Measurements from ENCODE around the gene SLK.
A peak's percentile ranks its signal among the peaks of the same experiment; 100 is the strongest.

Gene SLK

DNA sequence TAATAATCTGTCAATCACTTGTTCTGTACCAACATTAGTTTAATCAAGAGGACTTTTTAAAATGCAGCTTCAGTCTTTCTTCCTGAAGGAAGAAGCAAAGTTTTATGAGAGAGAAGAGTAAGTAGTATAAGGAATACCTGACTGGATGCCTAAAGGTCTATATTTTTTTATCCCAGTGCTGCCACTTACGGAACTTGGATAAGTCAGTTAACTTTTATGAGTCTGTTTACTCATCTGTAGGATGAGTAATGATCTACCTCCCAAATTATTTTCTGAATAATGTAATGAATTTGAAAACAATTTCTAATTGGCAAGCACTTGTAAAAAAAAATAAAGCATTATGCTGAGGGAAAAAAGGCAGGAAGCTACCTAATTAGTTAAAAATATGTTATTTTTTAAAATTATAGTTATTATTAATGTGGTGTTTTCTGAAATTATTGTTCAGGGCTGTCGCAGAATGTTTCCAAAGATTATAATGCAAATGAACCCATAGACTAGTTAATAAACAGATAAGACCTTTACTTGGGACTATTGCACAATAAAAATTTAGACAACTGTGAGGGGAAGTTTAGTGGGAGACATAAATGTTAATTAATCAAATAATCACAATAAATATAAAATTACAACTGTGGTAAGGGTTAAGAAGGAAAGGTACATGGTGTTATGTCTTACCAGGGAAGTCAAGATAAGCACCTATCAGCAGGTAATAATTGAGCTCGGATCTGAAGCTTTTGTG is 24.6 kb downstream of the SLK start:
- DNase-seq, result no peak

GRCh38 chr10:103995134-103995533 is 28.2 kb downstream of the SLK start:
- DNase-seq, result no peak

- DNase-seq, result no peak
Measured at GRCh38 chr10:103998805-103999204, 31.9 kb downstream of the SLK start.

DNA sequence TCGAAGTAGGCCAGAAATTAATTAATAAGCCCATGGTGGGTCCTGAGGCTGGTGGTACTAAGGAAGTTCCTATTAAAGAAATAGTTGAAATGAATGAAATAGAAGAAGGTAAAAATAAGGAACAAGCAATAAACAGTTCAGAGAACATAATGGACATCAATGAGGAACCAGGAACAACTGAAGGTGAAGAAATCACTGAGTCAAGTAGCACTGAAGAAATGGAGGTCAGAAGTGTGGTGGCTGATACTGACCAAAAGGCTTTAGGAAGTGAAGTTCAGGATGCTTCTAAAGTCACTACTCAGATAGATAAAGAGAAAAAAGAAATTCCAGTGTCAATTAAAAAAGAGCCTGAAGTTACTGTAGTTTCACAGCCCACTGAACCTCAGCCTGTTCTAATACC is 36.0 kb downstream of the SLK start:
- no peak for DNase-seq

DNA sequence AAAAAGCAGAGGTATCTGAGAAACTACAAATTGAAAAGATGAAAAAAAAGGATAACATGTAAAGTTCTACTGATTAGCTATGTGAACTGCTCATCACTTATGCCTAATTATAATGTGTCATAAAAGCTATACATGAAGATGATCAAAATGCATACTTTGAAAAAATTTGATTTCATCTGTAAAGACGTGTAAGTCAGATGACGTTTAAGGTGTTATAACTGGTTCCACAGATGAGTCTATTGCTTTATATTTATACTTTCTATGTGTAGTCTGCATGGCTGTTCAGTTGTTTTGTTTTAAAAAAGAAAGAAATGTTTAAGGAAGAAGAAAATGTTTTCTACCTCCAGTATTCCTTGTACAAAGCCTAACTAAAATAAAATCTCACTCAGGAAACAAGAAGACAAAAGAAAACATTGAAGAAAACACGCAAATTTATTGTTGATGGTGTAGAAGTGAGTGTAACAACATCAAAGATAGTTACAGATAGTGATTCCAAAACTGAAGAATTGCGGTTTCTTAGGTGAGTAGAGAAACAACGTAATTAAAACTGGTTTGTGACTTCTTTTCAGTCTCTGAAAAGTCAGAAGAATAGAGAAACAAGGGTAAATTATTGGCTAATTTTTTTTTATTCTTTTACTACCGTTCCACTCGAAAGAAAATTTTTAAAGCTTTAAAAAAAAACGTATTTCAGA is 38.4 kb downstream of the SLK start:
- no peak for DNase-seq

DNA sequence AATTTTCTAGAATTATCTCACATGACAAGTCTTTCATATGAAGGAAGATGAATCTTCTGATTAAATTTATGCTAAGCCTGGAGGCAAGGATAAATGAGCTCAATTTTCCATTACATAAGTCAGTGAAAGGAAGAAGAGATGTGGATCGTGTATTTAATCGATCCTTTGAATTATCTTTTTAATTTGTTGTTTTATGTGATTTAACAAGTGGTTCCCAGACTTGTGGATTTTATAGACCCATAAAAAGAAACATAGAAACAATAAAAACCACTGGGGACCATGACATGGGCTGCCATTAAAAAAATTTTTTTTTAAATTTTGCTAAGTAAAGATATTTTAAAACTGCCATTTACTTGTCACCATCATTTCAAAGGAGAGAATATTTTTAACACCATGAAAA is 45.0 kb downstream of the SLK start:
- DNase-seq, result no peak

DNA sequence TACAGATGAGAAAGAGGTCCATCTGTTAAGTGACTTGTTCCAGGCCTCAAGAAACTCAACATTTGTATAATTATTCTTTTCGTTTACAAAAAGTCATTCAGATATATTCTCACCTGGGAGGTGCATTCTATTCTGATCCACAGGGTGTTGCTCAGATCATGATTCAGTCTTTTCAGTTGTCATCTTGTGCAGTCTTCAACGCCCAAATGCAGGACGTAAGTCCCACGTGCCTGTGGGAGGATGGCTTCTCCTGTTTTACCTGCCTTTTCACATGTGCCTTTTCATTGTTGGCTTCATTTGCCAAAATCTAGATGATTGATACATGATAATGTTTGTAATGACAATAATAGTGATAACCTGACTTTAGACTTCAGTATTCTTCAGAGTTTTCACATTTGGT is 46.5 kb downstream of the SLK start:
- no peak for DNase-seq

GRCh38 chr10:104014176-104014575 is 47.2 kb downstream of the SLK start:
- no peak for DNase-seq

GRCh38 chr10:104016661-104017060 is 49.7 kb downstream of the SLK start:
- no peak for DNase-seq

DNA sequence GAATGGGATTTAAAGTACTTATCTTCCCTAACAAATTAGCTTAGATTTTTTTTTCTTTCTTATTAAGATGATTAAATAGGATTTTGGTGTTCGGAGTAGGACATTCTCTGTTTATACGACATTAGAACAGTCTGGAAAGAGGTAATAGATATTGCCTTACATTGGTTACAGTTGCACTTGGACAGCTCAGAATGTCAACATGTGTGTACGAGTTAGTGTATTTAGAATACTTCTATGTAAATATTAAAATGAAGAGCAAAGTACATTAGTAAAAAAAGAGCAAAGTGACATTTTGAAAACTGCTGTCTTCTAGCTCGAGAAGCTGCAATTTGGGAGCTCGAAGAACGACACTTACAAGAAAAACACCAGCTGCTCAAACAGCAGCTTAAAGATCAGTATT is 51.5 kb downstream of the SLK start:
- DNase-seq, result no peak

- no peak for DNase-seq
Measured at GRCh38 chr10:104020020-104020419, 53.1 kb downstream of the SLK start.

GRCh38 chr10:104021246-104021645 is 54.3 kb downstream of the SLK start:
- DNase-seq, result no peak

GRCh38 chr10:104022026-104022425 is 55.1 kb downstream of the SLK start:
- DNase-seq, result no peak

DNA sequence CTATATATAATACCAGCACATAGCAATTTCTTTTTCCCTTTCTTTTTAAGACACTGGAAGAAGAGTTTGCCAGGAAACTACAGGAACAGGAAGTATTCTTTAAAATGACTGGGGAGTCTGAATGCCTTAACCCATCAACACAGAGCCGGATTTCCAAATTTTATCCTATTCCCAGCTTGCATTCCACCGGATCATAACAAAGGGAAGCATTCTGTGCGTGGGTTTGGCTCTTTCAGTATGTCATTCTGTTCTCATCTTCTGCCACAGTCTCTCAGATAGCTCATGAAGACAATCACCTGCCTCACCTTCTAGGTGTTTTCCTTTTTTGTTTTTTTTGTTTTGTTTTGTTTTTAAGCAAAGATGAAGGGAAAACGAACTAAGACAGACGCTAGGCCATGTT is 58.6 kb downstream of the SLK start:
- no peak for DNase-seq

- no peak for DNase-seq
Measured at GRCh38 chr10:104026762-104027161, 59.8 kb downstream of the SLK start.

DNA sequence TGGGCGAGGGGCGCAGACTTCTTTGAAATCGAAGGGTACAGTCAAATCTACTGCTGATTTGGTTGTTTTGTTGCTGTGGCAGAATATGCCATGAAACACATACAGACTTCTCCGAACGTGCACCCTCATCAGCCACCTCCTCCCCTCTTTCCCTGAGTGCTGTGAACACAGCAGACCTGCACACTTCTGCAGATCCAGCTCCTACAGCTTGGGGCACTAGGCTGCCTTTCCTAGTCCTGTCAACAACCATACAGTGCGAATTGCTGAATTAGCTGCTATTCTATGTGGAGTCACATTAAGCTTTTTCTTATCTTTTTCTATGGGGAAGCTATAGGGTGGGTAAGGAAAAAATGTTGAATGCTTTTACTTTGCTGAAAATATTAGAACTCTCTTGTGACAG is 61.2 kb downstream of the SLK start:
- peak; percentile 10 for DNase-seq

DNA sequence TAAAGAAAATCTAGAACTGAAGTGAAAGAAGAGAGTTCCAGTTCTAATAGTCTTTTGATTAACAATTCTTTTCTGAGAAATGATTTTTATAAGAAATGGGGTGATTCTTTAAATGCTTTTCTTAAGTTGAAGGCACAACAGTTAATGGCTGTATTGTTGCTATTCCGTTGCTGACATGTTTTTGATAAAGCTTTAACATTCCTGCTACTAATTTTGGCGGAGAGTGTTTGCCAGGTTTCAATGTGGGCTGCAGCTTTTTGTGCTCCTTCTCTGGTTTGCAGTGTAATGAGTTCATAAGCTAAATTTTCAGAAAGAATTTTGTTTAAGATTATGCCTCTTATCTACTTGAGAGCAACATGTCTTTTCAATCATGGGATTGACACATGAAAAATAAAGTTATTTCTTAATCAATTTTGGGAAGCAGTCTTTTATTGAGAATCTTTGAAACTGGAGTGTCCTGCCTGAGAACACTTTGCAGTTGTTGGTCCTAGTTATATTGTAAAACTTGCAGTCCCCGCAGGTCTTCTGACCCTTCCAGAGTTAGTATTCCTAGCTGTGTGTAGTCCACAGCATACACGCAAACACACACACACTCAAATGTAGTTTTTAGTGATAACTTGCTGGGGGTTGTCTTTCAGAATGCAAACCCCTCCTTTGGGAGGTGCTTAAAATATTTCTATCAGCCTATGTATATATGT is 62.0 kb downstream of the SLK start:
- no peak for DNase-seq

- no peak for DNase-seq
Measured at GRCh38 chr10:104029521-104029860, 62.6 kb downstream of the SLK start.

- DNase-seq, result no peak
Measured at GRCh38 chr10:104031631-104032030, 64.7 kb downstream of the SLK start.

GRCh38 chr10:104032144-104032775 is 65.3 kb downstream of the SLK start:
- DNase-seq, result no peak

- no peak for DNase-seq
Measured at GRCh38 chr10:104033401-104033930, 66.5 kb downstream of the SLK start.

DNA sequence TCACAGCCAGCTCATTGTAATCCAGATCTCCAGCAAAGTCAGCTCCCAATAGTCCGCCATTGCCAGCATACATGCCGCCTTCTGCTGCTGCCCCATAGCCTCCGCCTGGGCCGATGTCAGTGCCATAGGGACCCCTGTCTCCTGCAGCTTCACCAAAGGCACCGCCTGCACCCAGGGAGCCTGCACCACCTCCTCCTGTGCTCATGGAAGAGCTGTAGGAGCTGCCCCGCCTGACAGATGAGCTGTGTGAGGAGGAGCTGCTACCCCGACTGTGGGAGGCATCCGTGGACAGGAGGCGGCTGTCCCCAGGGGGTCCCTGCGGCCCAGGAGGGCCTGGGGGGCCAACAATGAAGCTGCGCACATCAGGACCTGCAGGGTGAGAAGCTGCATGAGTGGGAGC is 67.0 kb downstream of the SLK start:
- DNase-seq, result no peak

GRCh38 chr10:104034401-104035193 is 67.7 kb downstream of the SLK start:
- DNase-seq, result no peak

Data from stimulated activated CD4-positive, alpha-beta T cell treated with anti-CD3 and anti-CD28 coated beads, Interleukin-4, amount 100 ng/mL, for 24 hours (primary cell).